HepG2 (cell line): ENCODE measurements around the gene RHOG. TPM values are rescaled to one million over a fixed set of nuclear protein-coding genes. Genes with fewer than 3 reads are reported as not detected.
A peak's percentile ranks its signal among the peaks of the same experiment; 100 is the strongest.

Source experiments
- AGO1 ChIP-seq: fragments of 200-400 bp; formaldehyde crosslinking; IDR thresholded peaks from 2 replicates; pipeline ENCODE4 v1.6.1; 2017; ENCODE audit warnings: mild to moderate bottlenecking, low read depth, low read length, moderate library complexity; ENCODE audit not compliant: poor library complexity, severe bottlenecking
- E2F5 ChIP-seq: sonication (generic); formaldehyde crosslinking; conservative IDR thresholded peaks from 2 replicates; pipeline ENCODE4 v1.4.0; 2020; ENCODE audit warnings: missing genetic modification reagents
- ELF1 ChIP-seq: sonication (generic); formaldehyde crosslinking; IDR thresholded peaks from 2 replicates; pipeline ENCODE4 v1.4.0; 2020; ENCODE audit warnings: missing genetic modification reagents
- GRHL1 ChIP-seq: sonication (generic); formaldehyde crosslinking; conservative IDR thresholded peaks from 2 replicates; pipeline ENCODE4 v1.8.0; 2022; ENCODE audit warnings: missing genetic modification reagents
- IKZF5 ChIP-seq: IDR thresholded peaks from 2 replicates; pipeline ENCODE4 v1.6.1; 2018; ENCODE audit warnings: missing genetic modification reagents, mild to moderate bottlenecking, missing compliant biosample characterization
- MXD3 ChIP-seq: IDR thresholded peaks from 2 replicates; pipeline ENCODE4 v1.6.1; 2016; ENCODE audit warnings: mild to moderate bottlenecking, missing biosample characterization, missing genetic modification reagents
- NAIF1 ChIP-seq: sonication (generic); formaldehyde crosslinking; IDR thresholded peaks from 2 replicates; pipeline ENCODE4 v1.5.0; 2020; ENCODE audit warnings: mild to moderate bottlenecking, missing genetic modification reagents, borderline replicate concordance
- NCOA2 ChIP-seq: sonication (generic); formaldehyde crosslinking; IDR thresholded peaks from 2 replicates; pipeline ENCODE4 v1.8.0; 2022; ENCODE audit warnings: inconsistent platforms
- PHF21A ChIP-seq: sonication (generic); formaldehyde crosslinking; IDR thresholded peaks from 2 replicates; pipeline ENCODE4 v1.5.0; 2020; ENCODE audit warnings: mild to moderate bottlenecking, missing genetic modification reagents
- RBFOX2 ChIP-seq: fragments of 200-400 bp; formaldehyde crosslinking; IDR thresholded peaks from 2 replicates; pipeline ENCODE4 v1.6.1; 2017; ENCODE audit warnings: low read depth, mild to moderate bottlenecking, low read length
- SYNCRIP ChIP-seq: fragments of 200-400 bp; formaldehyde crosslinking; IDR thresholded peaks from 2 replicates; pipeline ENCODE4 v1.6.1; 2018; ENCODE audit warnings: mild to moderate bottlenecking, low read depth, low read length; ENCODE audit not compliant: insufficient read depth
- ZBTB7A ChIP-seq: sonication (generic); formaldehyde crosslinking; IDR thresholded peaks from 2 replicates; pipeline ENCODE4 v1.8.0; 2022; ENCODE audit warnings: mild to moderate bottlenecking, missing genetic modification reagents
- ZKSCAN1 ChIP-seq: fragments of 150-350 bp; IDR thresholded peaks from 2 replicates; pipeline ENCODE4 v1.6.1; 2014; ENCODE audit warnings: low read length
- ZNF20 ChIP-seq: sonication (generic); formaldehyde crosslinking; IDR thresholded peaks from 2 replicates; pipeline ENCODE4 v1.4.0; 2020; ENCODE audit warnings: mild to moderate bottlenecking, moderate library complexity, missing genetic modification reagents
- ZNF326 ChIP-seq: sonication (generic); formaldehyde crosslinking; IDR thresholded peaks from 2 replicates; pipeline ENCODE4 v1.4.0; 2020; ENCODE audit warnings: missing genetic modification reagents, borderline replicate concordance
- ZNF543 ChIP-seq: sonication (generic); formaldehyde crosslinking; IDR thresholded peaks from 2 replicates; pipeline ENCODE4 v1.4.0; 2020; ENCODE audit warnings: mild to moderate bottlenecking, missing genetic modification reagents
- ZNF629 ChIP-seq: sonication (generic); formaldehyde crosslinking; conservative IDR thresholded peaks from 2 replicates; pipeline ENCODE4 v1.5.0; 2020; ENCODE audit warnings: missing genetic modification reagents
- ZNF724P ChIP-seq: sonication (generic); formaldehyde crosslinking; IDR thresholded peaks from 2 replicates; pipeline ENCODE4 v1.8.0; 2022; ENCODE audit warnings: missing genetic modification reagents, borderline replicate concordance
- ZNF775 ChIP-seq: sonication (generic); formaldehyde crosslinking; IDR thresholded peaks from 2 replicates; pipeline ENCODE4 v1.4.0; 2020; ENCODE audit warnings: missing genetic modification reagents, mild to moderate bottlenecking, moderate library complexity, borderline replicate concordance
- ZNF782 ChIP-seq: sonication (generic); formaldehyde crosslinking; IDR thresholded peaks from 2 replicates; pipeline ENCODE4 v1.4.0; 2020; ENCODE audit warnings: missing genetic modification reagents, mild to moderate bottlenecking, borderline replicate concordance
- polyA plus RNA-seq, 8 experiments: library from polyadenylated mRNA; depleted of rRNA in 3 of 8; stranded (reverse) in 7 of 8; unstranded in 1 of 8; fragments of >200 nt; fragmentation: Illumina TruSeq in 4 of 8; extraction: Trizol in 4 of 8; gene quantifications; 2 replicates each; pipeline versions ENCODE4 v1.2.1 to v1.2.3, GENCODE V29; 2011 to 2016; ENCODE audit warnings: low read depth in 4 of 8, missing spikeins in 1 of 8, mixed read lengths in 1 of 8; ENCODE audit not compliant: insufficient read depth in 1 of 8
- total RNA-seq, 5 experiments: library from RNA; depleted of rRNA; stranded (reverse); fragments of >200 nt; fragmentation: Illumina TruSeq; extraction: Trizol; gene quantifications; 2 replicates each; pipeline ENCODE4 v1.2.3, GENCODE V29; 2016; ENCODE audit warnings: low read depth in 1 of 5
- TF ChIP-seq, protein P1 (sequence below): IDR thresholded peaks from 2 replicates; pipeline ENCODE4 v1.4.0; 2020; ENCODE audit warnings: mild to moderate bottlenecking, missing genetic modification reagents

The RHOG gene
- total and polyA plus RNA-seq, 2 of the 13 experiments (the other 11 are each of a cell fraction or from before 2014, with no cell fraction given): 7.7 to 23.4 TPM

GRCh38 chr11:3841426-3842350 is 929 bp upstream of the RHOG start (continued):
- TF ChIP-seq NAIF1 (CRISPR knock-in tag) (no peak), ZNF543 (CRISPR knock-in tag) (no peak), ZNF782 (CRISPR knock-in tag) (no peak; the same call in 1 of the 2 replicates), PHF21A (CRISPR knock-in tag) (0 out of 2 replicates have a peak, but pooled peaks have one; percentile 22), ZNF326 (no peak), GRHL1 (no peak), NCOA2 (CRISPR knock-in tag) (peak; percentile 42), ZNF20 (CRISPR knock-in tag) (no peak), ZNF629 (CRISPR knock-in tag) (no peak), RBFOX2 (peak; percentile 66), ZBTB7A (CRISPR knock-in tag) (no peak), ZNF724P (CRISPR knock-in tag) (no peak; the same call in 1 of the 2 replicates), AGO1 (no peak), ELF1 (CRISPR knock-in tag) (no peak), ZNF775 (no peak), MXD3 (CRISPR knock-in tag) (0 out of 2 replicates have a peak, but pooled peaks have one; percentile 33), ZKSCAN1 (no peak), E2F5 (no peak), SYNCRIP (no peak), IKZF5 (CRISPR knock-in tag) (peak; percentile 43)
- TF ChIP-seq, protein P1, sequence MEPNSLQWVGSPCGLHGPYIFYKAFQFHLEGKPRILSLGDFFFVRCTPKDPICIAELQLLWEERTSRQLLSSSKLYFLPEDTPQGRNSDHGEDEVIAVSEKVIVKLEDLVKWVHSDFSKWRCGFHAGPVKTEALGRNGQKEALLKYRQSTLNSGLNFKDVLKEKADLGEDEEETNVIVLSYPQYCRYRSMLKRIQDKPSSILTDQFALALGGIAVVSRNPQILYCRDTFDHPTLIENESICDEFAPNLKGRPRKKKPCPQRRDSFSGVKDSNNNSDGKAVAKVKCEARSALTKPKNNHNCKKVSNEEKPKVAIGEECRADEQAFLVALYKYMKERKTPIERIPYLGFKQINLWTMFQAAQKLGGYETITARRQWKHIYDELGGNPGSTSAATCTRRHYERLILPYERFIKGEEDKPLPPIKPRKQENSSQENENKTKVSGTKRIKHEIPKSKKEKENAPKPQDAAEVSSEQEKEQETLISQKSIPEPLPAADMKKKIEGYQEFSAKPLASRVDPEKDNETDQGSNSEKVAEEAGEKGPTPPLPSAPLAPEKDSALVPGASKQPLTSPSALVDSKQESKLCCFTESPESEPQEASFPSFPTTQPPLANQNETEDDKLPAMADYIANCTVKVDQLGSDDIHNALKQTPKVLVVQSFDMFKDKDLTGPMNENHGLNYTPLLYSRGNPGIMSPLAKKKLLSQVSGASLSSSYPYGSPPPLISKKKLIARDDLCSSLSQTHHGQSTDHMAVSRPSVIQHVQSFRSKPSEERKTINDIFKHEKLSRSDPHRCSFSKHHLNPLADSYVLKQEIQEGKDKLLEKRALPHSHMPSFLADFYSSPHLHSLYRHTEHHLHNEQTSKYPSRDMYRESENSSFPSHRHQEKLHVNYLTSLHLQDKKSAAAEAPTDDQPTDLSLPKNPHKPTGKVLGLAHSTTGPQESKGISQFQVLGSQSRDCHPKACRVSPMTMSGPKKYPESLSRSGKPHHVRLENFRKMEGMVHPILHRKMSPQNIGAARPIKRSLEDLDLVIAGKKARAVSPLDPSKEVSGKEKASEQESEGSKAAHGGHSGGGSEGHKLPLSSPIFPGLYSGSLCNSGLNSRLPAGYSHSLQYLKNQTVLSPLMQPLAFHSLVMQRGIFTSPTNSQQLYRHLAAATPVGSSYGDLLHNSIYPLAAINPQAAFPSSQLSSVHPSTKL (CRISPR knock-in tag): peak; percentile 59
